Liver (tissue), 9 donors: ENCODE data around the gene LOX. TPM values are rescaled to one million over a fixed set of nuclear protein-coding genes. Genes with fewer than 3 reads are reported as not detected.

Experiments used
- DNase-seq: peaks from one replicate; pipeline ENCODE4 v3.0.0-alpha.2; 2017; ENCODE audit warnings: low spot score
- H3K27ac ChIP-seq, 2 donors: one replicate each; pipeline ENCODE4 v1.7.0; 2013; ENCODE audit warnings: inconsistent platforms in 2 of 2, low read length in 2 of 2, control low read depth in 1 of 2, low read depth in 1 of 2, mild to moderate bottlenecking in 1 of 2
- H3K27me3 ChIP-seq, 4 donors: one replicate each; pipeline versions ENCODE4 v1.6.1 to v1.7.0; 2013; ENCODE audit warnings: low read length in 3 of 4, inconsistent platforms in 1 of 4, mild to moderate bottlenecking in 1 of 4, moderate library complexity in 1 of 4; ENCODE audit not compliant: control insufficient read depth in 4 of 4, insufficient read depth in 4 of 4
- H3K36me3 ChIP-seq, 4 donors: one replicate each; pipeline versions ENCODE4 v1.6.1 to v1.7.0; 2013; ENCODE audit warnings: low read length in 3 of 4, mild to moderate bottlenecking in 3 of 4, low read depth in 1 of 4, moderate library complexity in 1 of 4; ENCODE audit not compliant: control insufficient read depth in 4 of 4, insufficient read depth in 3 of 4
- H3K4me1 ChIP-seq, 4 donors: one replicate each; pipeline versions ENCODE4 v1.6.1 to v1.7.0; 2013; ENCODE audit warnings: low read length in 3 of 4, mild to moderate bottlenecking in 3 of 4, moderate library complexity in 1 of 4; ENCODE audit not compliant: control insufficient read depth in 4 of 4, insufficient read depth in 4 of 4
- H3K4me3 ChIP-seq, 3 donors: one replicate each; pipeline versions ENCODE4 v1.6.1 to v1.7.0; 2013; ENCODE audit warnings: low read length in 3 of 3, control low read depth in 1 of 3, low read depth in 1 of 3, mild to moderate bottlenecking in 1 of 3
- H3K9ac ChIP-seq, 2 donors: one replicate each; pipeline ENCODE4 v1.7.0; 2013; ENCODE audit warnings: low read length in 2 of 2, mild to moderate bottlenecking in 2 of 2, moderate library complexity in 2 of 2, control low read depth in 1 of 2, low read depth in 1 of 2
- H3K9me3 ChIP-seq, 4 donors: one replicate each; pipeline versions ENCODE4 v1.6.1 to v1.7.0; 2013; ENCODE audit warnings: low read length in 3 of 4; ENCODE audit not compliant: control insufficient read depth in 4 of 4
- ATF3 ChIP-seq: IDR thresholded peaks from 2 replicates; pipeline ENCODE4 v1.6.1; 2016; ENCODE audit warnings: antibody characterized with exemption
- EGR1 ChIP-seq, 2 donors: IDR thresholded peaks; 2 replicates each; pipeline ENCODE4 v1.6.1; 2016 to 2018; ENCODE audit warnings: antibody characterized with exemption in 2 of 2, low read depth in 2 of 2
- FOXA1 ChIP-seq: IDR thresholded peaks from 2 replicates; pipeline ENCODE4 v1.6.1; 2016; ENCODE audit warnings: antibody characterized with exemption
- HNF4A ChIP-seq, 2 donors: conservative IDR thresholded peaks; 2 replicates each; pipeline ENCODE4 v1.6.1; 2016; ENCODE audit warnings: antibody characterized with exemption in 2 of 2, mild to moderate bottlenecking in 2 of 2
- NR2F2 ChIP-seq: IDR thresholded peaks from 2 replicates; pipeline ENCODE4 v1.6.1; 2016; ENCODE audit warnings: antibody characterized with exemption
- RAD21 ChIP-seq, 2 donors: IDR thresholded peaks; 2 replicates each; pipeline ENCODE4 v1.6.1; 2016; ENCODE audit warnings: antibody characterized with exemption in 2 of 2, mild to moderate bottlenecking in 2 of 2
- REST ChIP-seq: IDR thresholded peaks from 2 replicates; pipeline ENCODE4 v1.6.1; 2016; ENCODE audit warnings: antibody characterized with exemption, mild to moderate bottlenecking
- RXRA ChIP-seq, 2 donors: IDR thresholded peaks; 2 replicates each; pipeline ENCODE4 v1.6.1; 2017 to 2018; ENCODE audit warnings: antibody characterized with exemption in 2 of 2, mild to moderate bottlenecking in 1 of 2
- TAF1 ChIP-seq: conservative IDR thresholded peaks from 2 replicates; pipeline ENCODE4 v1.6.1; 2016; ENCODE audit warnings: antibody characterized with exemption, mild to moderate bottlenecking
- WGBS: extraction: QIAGEN DNeasy Blood & Tissue Kit; methylation state at CpG from one replicate; pipeline ENCODE4 v1.1.7; 2013; 5-methylcytosine and 5-hydroxymethylcytosine counted together
- polyA plus RNA-seq, 2 donors: library from polyadenylated mRNA; stranded (reverse) in 1 of 2; unstranded in 1 of 2; fragments of 200-250 nt in 1 of 2; fragments of >200 nt in 1 of 2; fragmentation: Nextera tagmentation in 1 of 2; extraction: Ambion mirVana in 1 of 2; gene quantifications; one replicate each; pipeline versions ENCODE4 v1.2.1 to v1.2.3, GENCODE V29; 2013 to 2015
- total RNA-seq, 2 donors: library from RNA; depleted of rRNA; stranded (reverse); fragments of >200 nt; gene quantifications; one replicate each; pipeline ENCODE4 v1.2.3, GENCODE V29; 2014
- donor health status: healthy.
- donor health status: healthy.
- donor health status: healthy.
- donor health status: healthy.
- donor health status: healthy.

LOX gene
- total and polyA plus RNA-seq, 4 donors = 0.42 to 2.2 (median 0.92) TPM

GRCh38 chr5:122118356-122118948 is 40.4 kb upstream of the LOX start:
- no peaks in the 10 kb centered on the region for H3K27me3 ChIP-seq
- WGBS = 93% methylated on average over 1 of the region's 1 CpG
- H3K4me3 ChIP-seq = no peak overlapping the region
- no peaks in the 10 kb centered on the region for H3K4me1 ChIP-seq
- no peak for DNase-seq
- no peak for TF ChIP-seq RAD21 (IDR thresholded peaks at IDR 0.05)
- no peak for TF ChIP-seq HNF4A (conservative IDR thresholded peaks at IDR 0.05)
- no peak for TF ChIP-seq EGR1 (IDR thresholded peaks at IDR 0.05; ENCODE audit: low read depth in 2 of 2)
- TF ChIP-seq ATF3 = no peak
- no peak for TF ChIP-seq RXRA (IDR thresholded peaks at IDR 0.05)
- TF ChIP-seq REST = no peak
- TF ChIP-seq TAF1 = no peak
- no peak overlapping the region for H3K9ac ChIP-seq
- no peaks in the 10 kb centered on the region for H3K36me3 ChIP-seq
- H3K9me3 ChIP-seq = no peaks in the 10 kb centered on the region
- no peak overlapping the region for H3K27ac ChIP-seq

- H3K4me1 ChIP-seq = no peaks in the 10 kb centered on the region
- no peak overlapping the region for H3K9ac ChIP-seq
- H3K36me3 ChIP-seq = no peaks in the 10 kb centered on the region
- no peak overlapping the region for H3K4me3 ChIP-seq
- WGBS = 86% methylated on average over 2 of the region's 2 CpGs
- no peak for TF ChIP-seq REST
- TF ChIP-seq RAD21 (IDR thresholded peaks at IDR 0.05) = no peak
- no peak for TF ChIP-seq NR2F2
- no peak for TF ChIP-seq FOXA1
- H3K27ac ChIP-seq = no peak overlapping the region
- H3K9me3 ChIP-seq = no peaks in the 10 kb centered on the region
- peaks cover 0 to 3% (median 0%) of the 10 kb centered on the region in 4 donors for H3K27me3 ChIP-seq
- DNase-seq = no peak
These were observed 36.4 kb upstream of the LOX start for GRCh38 chr5:122114501-122114900.
